Measurements from ENCODE around the gene SLCO4A1. TPM values are rescaled to one million over a fixed set of nuclear protein-coding genes. Genes with fewer than 3 reads are reported as not detected.

Gene SLCO4A1
- total RNA-seq, 1 donor from 2014 or later = 1.2 TPM

- peaks cover 28% of the 10 kb centered on the region for H3K27me3 Mint-ChIP-seq (ENCODE audit: unreplicated experiment)
- peaks cover 3% of the 10 kb centered on the region for H3K9me3 Mint-ChIP-seq (ENCODE audit: unreplicated experiment)
- H3K4me1 Mint-ChIP-seq (ENCODE audit: unreplicated experiment) = peaks cover 3% of the 10 kb centered on the region
- no peak overlapping the region for H3K27ac Mint-ChIP-seq (ENCODE audit: unreplicated experiment)
- DNase-seq (ENCODE audit: extremely low spot score, unreplicated experiment) = no peak
- no peak for TF ChIP-seq CTCF (IDR thresholded peaks at IDR 0.05)
- H3K4me3 Mint-ChIP-seq (ENCODE audit: unreplicated experiment) = no peak overlapping the region
- no peaks in the 10 kb centered on the region for H3K36me3 Mint-ChIP-seq (ENCODE audit: unreplicated experiment)
These were observed 32.2 kb upstream of the SLCO4A1 start for GRCh38 chr20:62609811-62610757.

GRCh38 chr20:62611012-62611411 lies 31.3 kb upstream of the SLCO4A1 start:
- no peak for DNase-seq (ENCODE audit: extremely low spot score, unreplicated experiment)
- peaks cover 35% of the 10 kb centered on the region for H3K27me3 Mint-ChIP-seq (ENCODE audit: unreplicated experiment)
- H3K36me3 Mint-ChIP-seq (ENCODE audit: unreplicated experiment) = no peaks in the 10 kb centered on the region

GRCh38 chr20:62611819-62612218 lies 30.5 kb upstream of the SLCO4A1 start:
- TF ChIP-seq CTCF (IDR thresholded peaks at IDR 0.05) = no peak
- H3K9me3 Mint-ChIP-seq (ENCODE audit: unreplicated experiment) = peaks cover 3% of the 10 kb centered on the region
- no peak overlapping the region for H3K27ac Mint-ChIP-seq (ENCODE audit: unreplicated experiment)
- no peak overlapping the region for H3K4me3 Mint-ChIP-seq (ENCODE audit: unreplicated experiment)
- no peak for DNase-seq (ENCODE audit: extremely low spot score, unreplicated experiment)
- H3K4me1 Mint-ChIP-seq (ENCODE audit: unreplicated experiment) = no peaks in the 10 kb centered on the region
- peaks cover 33% of the 10 kb centered on the region for H3K27me3 Mint-ChIP-seq (ENCODE audit: unreplicated experiment)
- H3K36me3 Mint-ChIP-seq (ENCODE audit: unreplicated experiment) = no peaks in the 10 kb centered on the region

More at GRCh38 chr20:62611012-62611411, 31.3 kb upstream of the SLCO4A1 start:
- H3K4me3 Mint-ChIP-seq (ENCODE audit: unreplicated experiment) = no peak overlapping the region
- peaks cover 3% of the 10 kb centered on the region for H3K4me1 Mint-ChIP-seq (ENCODE audit: unreplicated experiment)
- no peak overlapping the region for H3K27ac Mint-ChIP-seq (ENCODE audit: unreplicated experiment)
- no peak for TF ChIP-seq CTCF (IDR thresholded peaks at IDR 0.05)
- H3K9me3 Mint-ChIP-seq (ENCODE audit: unreplicated experiment) = peaks cover 3% of the 10 kb centered on the region

- Mint-ChIP-seq H3K27me3 (ENCODE audit: unreplicated experiment) (peaks cover 26% of the 10 kb centered on the region), H3K27ac (ENCODE audit: unreplicated experiment) (no peak overlapping the region), H3K4me1 (ENCODE audit: unreplicated experiment) (peaks cover 17% of the 10 kb centered on the region), H3K36me3 (ENCODE audit: unreplicated experiment) (no peaks in the 10 kb centered on the region), H3K4me3 (ENCODE audit: unreplicated experiment) (no peak overlapping the region), H3K9me3 (ENCODE audit: unreplicated experiment) (peaks cover 3% of the 10 kb centered on the region)
- no peak for TF ChIP-seq CTCF (IDR thresholded peaks at IDR 0.05)
- no peak for DNase-seq (ENCODE audit: extremely low spot score, unreplicated experiment)
These were observed 28.0 kb upstream of the SLCO4A1 start for GRCh38 chr20:62614085-62614960.
